Astrocyte of the hippocampus (primary cell): ENCODE results near the gene STRADB.
A peak's percentile ranks its signal among the peaks of the same experiment; 100 is the strongest.
"Not testable (repeated sequence)": the region's sequence is repeated elsewhere in the genome, so short reads cannot be mapped to it uniquely, and the experiment has no call there.

Experiments used
- DNase-seq: peaks from one replicate; pipeline ENCODE4 v3.0.0; 2011; ENCODE audit warnings: low read depth, low spot score

STRADB gene

GRCh38 chr2:201466050-201466675 is 14.6 kb downstream of the STRADB start:
- peak; percentile 55 for DNase-seq

- no peak for DNase-seq
These were observed 16.1 kb downstream of the STRADB start for GRCh38 chr2:201467666-201468065.

DNA sequence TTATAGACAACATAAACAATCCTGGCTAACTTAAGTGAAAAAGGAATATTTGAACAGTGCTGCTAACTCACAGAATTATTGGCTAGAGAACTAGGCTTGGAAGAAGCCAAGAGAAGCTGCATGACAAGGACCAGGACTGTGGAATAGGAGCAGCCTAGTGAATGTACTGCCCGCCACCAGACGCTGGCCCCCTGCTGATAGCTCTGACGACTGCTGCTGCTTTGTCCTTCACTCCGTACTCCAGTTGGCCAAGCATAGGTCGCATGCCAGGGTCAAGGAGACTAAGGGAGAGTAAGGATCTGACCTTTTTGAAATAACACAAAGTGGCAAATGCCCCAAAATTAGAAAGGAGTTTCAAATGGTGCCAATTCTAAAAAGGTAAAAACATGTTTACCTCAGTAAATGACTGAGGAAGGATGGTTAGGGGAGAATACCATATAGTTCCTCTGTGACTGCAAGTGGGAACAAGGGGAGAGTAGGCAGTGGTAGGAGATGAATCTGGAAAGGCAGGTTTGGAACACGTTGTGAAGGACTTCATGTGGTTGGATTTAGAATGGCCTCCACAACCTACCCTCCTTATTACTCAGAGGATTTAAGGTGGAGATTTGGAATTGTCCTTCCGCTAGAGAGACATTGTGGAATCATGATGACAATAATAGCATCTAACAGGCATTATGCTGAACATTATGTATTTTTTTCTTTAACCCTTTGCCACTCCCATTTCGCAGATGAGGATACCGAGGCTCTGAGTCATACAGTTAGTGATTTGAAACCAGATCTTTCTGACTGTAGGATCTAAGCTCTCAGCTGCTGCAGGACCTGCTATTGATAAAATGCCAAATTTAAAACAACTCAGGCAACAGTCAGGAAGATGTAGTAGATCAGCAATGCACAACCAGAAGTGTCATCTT is 19.5 kb downstream of the STRADB start:
- no peak for DNase-seq

DNA sequence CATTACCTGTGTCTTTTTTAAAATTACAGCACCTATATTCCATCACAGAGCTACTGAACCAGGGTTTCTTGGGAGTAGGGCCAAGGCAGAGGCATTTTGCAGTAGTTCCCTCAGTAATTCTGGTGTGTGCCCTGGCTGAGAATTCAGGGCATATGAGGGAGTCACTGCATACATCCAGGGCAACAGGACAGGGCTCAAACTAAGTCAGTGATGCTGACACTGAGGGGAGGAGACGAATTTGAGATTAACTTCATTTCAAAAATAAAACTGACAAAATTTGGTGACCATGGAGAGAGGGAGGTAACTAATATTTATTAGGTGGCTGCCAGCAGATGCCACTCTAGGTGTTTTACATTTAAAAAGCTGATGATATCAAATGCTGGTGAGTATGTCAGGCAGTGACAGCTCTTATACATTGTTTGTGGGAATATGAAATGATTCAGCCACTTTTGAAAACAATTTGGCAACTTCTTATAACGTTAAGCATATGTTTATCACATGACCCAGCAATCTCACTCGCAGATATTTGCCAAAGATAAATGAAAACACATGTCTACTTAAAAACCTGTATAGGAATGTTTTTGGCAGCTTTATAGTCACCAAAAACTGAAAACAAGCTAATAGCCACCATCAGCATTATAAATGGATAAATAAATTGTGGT is 20.3 kb downstream of the STRADB start:
- no peak for DNase-seq

DNA sequence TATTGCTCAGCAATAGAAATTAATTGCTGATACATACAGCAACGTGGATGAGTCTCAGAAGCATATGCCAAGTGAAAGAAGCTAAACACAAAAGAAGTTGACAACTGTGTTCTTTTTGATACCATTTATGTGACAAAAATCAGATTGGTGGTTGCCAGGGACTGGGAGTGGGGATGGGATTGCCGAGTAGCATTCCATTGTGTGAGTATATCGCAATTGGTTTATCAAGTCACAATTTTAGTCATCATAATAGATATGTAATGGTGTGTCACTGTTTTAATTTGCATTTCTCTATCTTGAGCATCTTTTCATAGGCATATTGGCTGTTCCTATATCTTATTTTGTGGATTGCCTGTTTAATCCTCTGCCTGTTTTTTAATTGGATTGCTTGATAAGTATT is 20.9 kb downstream of the STRADB start:
- no peak for DNase-seq

GRCh38 chr2:201482543-201482942 is 31.0 kb downstream of the STRADB start:
- DNase-seq: no peak

- DNase-seq: no peak
These were observed 31.8 kb downstream of the STRADB start for GRCh38 chr2:201483342-201483741.

GRCh38 chr2:201483758-201484157 is 32.2 kb downstream of the STRADB start:
- DNase-seq: not testable (repeated sequence)

DNA sequence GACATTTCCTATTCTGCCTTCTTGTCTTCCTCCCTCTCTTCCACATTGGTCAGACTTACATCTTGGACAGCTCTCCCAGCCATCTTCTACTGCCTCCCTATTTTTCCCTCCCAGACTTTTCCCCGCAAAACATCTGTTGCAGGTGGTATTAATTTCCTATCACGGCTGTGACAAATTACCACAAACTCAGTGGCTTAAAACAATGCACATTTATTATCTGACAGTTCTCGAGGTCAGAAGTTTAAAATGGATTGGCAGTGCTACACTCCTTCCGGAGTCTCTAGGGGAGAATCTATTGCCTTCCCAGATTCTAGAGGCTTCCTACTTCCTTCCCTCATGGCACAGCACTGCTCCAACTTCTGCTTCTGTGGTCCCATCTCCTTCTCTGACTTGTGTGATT is 33.3 kb downstream of the STRADB start:
- DNase-seq: no peak

DNA sequence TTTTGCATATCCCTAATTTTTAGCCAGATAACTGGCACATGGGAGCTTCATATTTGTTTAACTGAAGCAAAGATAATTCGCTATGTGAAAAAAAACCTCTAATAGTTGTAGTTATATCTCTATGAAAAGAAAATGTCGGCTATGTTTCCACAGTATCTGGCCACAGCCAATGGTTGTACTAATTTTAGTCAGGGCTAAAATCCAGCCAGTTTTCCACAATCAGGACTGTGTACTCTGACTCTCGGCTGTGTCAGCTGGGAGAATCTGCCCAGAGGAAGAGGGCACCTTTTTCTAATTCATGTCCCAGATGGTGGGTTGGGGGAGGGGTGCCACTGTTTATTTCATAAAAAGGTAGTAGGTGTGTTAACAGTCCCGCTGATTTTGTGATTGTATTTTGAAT is 38.8 kb downstream of the STRADB start:
- no peak for DNase-seq

GRCh38 chr2:201496785-201497184 is 45.2 kb downstream of the STRADB start:
- no peak for DNase-seq

DNA sequence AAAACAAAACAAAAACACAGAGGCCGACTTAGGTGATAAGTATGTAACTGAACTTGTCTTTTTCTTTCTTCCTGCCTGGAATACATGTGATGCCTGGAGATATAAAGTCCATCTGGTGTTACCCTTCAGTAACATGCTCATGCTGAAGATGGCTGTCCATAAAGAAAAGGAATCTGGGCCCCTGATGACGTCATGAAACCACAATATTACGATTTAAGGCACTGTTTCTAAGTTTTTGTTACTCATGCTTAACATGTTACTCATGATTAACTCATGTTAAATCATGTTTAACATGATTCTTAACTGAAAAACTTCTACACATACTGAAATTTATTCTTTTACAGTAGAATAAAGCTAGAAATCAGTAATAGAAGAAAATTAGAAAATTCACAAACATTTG is 49.0 kb downstream of the STRADB start:
- DNase-seq: peak; percentile 4

- no peak for DNase-seq
These were observed 51.2 kb downstream of the STRADB start for GRCh38 chr2:201502713-201503112.

DNA sequence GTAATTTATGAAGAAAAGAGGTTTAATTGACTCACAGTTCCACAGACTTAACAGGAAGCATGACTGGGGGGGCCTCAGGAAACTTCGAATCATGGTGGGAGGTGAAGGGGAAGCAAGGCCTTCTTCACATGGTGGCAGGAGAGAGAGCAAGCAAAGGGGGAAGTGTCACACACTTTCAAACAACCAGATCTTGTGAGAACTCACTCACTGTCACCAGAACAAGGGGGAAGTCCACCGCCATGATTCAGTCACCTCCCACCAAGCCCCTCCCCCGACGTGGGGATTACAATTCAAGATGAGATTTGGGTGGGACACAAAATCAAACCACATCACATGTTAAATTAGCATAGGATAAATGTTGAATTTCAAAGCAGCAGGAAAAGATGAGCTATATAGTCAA is 56.2 kb downstream of the STRADB start:
- no peak for DNase-seq

DNA sequence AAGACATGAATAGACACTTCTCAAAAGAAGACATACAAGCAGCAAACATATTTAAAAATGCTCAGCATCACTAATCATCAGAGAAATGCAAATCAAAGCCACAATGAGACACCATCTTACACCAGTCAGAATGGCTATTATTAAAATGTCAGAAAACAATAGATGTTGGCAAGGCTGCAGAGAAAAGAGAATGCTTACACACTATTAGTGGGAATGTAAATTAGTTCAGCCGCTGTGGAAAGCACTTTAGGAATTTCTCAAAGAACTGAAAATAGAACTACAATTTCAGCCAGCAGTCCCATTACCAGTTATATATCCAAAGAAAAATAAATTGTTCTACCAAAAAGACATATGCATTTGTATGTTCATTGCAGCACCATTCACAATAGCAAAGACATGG is 61.7 kb downstream of the STRADB start:
- DNase-seq: peak; percentile 80

- DNase-seq: no peak
These were observed 64.2 kb downstream of the STRADB start for GRCh38 chr2:201515573-201516246.

GRCh38 chr2:201517094-201517493 is 65.6 kb downstream of the STRADB start:
- DNase-seq: peak; percentile 67

GRCh38 chr2:201520201-201520600 is 68.7 kb downstream of the STRADB start:
- DNase-seq: no peak

DNA sequence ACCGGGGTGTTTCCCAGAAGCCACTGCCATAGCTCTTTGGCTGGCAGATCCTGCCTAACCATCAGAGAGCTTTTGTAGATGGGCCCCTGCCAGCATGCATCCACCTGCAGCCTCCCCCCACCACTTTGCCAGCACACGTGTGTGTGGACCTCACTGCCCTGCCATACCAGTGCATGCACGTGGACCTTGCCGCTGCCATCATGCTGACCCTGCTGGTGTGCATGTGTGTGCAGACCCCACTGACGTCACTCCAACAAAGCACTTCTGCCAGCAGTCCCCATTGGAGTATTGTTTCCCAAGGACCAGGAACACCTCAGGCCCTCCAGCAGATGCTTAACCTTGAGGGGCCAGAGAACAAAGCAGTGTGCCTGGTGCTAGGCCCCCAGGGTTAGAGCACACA is 71.4 kb downstream of the STRADB start:
- no peak for DNase-seq

- DNase-seq: peak; percentile 26
These were observed 72.0 kb downstream of the STRADB start for GRCh38 chr2:201523506-201523905.
